NB4 (cell line): ENCODE results near the gene NR1D2.

ENCODE experiments used
- POLR2A ChIP-seq: IDR thresholded peaks from 2 replicates; pipeline ENCODE4 v1.6.1; 2011; ENCODE audit warnings: mild to moderate bottlenecking; ENCODE audit not compliant: insufficient read length; ENCODE audit errors: extremely low read depth
- TF ChIP-seq, protein P1 (sequence below): IDR thresholded peaks from one replicate; pipeline ENCODE4 v1.5.1; 2012; ENCODE audit warnings: low read depth, low read length

- TF ChIP-seq, protein P1, sequence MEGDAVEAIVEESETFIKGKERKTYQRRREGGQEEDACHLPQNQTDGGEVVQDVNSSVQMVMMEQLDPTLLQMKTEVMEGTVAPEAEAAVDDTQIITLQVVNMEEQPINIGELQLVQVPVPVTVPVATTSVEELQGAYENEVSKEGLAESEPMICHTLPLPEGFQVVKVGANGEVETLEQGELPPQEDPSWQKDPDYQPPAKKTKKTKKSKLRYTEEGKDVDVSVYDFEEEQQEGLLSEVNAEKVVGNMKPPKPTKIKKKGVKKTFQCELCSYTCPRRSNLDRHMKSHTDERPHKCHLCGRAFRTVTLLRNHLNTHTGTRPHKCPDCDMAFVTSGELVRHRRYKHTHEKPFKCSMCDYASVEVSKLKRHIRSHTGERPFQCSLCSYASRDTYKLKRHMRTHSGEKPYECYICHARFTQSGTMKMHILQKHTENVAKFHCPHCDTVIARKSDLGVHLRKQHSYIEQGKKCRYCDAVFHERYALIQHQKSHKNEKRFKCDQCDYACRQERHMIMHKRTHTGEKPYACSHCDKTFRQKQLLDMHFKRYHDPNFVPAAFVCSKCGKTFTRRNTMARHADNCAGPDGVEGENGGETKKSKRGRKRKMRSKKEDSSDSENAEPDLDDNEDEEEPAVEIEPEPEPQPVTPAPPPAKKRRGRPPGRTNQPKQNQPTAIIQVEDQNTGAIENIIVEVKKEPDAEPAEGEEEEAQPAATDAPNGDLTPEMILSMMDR = no peak
- no peak for TF ChIP-seq POLR2A
Observed at GRCh38 chr3:23956701-23957100, 11.6 kb downstream of the NR1D2 start.
